ENCODE results near the gene ZC3H12D. TPM values are rescaled to one million over a fixed set of nuclear protein-coding genes. Genes with fewer than 3 reads are reported as not detected.

Gene ZC3H12D
- total and polyA plus RNA-seq, 2 of the 8 experiments (the other 6 are each of a cell fraction or from before 2014, with no cell fraction given): 0.05 to 0.07 TPM

DNA sequence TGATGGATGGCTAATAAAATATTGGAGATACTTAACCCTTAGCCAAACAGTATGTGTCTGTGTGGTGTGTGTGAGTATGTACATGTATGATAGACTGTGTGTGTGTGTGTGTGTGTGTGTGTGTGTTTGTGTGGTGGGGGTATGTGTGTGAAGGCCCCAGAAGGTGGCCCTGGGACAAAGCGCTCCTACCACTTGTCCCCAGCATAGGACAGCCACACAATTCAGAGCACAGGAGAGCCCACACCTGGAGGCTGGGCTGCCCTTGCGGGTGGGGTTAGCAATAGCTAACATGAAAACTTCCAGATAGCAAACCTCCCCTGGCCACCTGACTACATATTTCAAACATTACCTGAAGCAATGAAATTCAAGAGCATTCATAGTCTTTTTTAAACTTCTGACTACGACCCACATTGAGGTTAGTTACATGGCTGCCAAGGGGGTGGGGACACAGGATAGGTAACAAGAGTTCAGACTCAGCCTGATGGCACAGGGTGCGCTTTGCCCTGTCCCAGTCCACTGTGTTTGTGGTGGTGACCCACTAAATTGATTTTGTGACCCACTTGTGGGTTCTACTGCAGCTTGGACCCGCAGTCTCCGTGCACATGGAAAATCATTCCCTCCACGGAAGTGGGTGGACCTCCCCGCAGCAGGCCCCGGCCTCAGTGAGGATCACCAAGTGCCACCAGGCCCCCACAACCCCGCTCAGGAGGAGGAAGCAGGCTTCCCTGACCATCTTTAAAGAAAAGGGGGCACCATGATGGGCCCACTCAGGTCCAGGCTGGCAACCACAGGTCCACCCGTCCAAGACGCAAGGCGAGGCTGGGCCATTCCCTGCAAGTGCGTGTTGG lies 34.8 kb downstream of the ZC3H12D start:
- Histone ChIP-seq H3K4ac (replicated peaks; ENCODE audit: insufficient read length, low read depth, low read length) (no peak overlapping the region), H4K91ac (replicated peaks; ENCODE audit: insufficient read length, low read length) (no peak overlapping the region), H3K9ac (replicated peaks in 1 of 4; ENCODE audit: extremely low read depth in 1 of 4, low read depth in 3 of 4, low read length in 3 of 4) (no peak overlapping the region), H3K4me2 (ENCODE audit: insufficient read depth in 1 of 2, low read depth in 2 of 2, low read length in 2 of 2) (peak overlapping the region; percentile 73 to 96), H3K4me3 (ENCODE audit: extremely low read depth in 1 of 4, insufficient read depth in 2 of 4, low read depth in 3 of 4, low read length in 4 of 4) (peak overlapping the region; percentile 46 to 67 (median 50); a peak in 7 of 8 replicates), H3K23me2 (ENCODE audit: low read depth, low read length) (peaks cover 11% of the 10 kb centered on the region; the same call in 1 of the 2 replicates), H2BK5ac (ENCODE audit: low read depth, low read length) (no peak overlapping the region), H3K27me3 (replicated peaks in 1 of 4; ENCODE audit: control insufficient read depth in 3 of 4, extremely low read depth in 1 of 4, insufficient read depth in 3 of 4, low read length in 3 of 4) (peaks cover 16 to 32% (median 30%) of the 10 kb centered on the region in 4 experiments), H4K5ac (ENCODE audit: insufficient read length, low read depth, low read length) (no peak overlapping the region), H4K20me1 (replicated peaks in 1 of 2; ENCODE audit: control insufficient read depth in 1 of 2, insufficient read depth in 2 of 2, low read length in 2 of 2) (no peaks in the 10 kb centered on the region), H2BK15ac (ENCODE audit: low read length) (no peak overlapping the region), H3K9me3 (ENCODE audit: insufficient read depth in 2 of 2, low read depth in 1 of 2, low read length in 1 of 2) (no peaks in the 10 kb centered on the region), H2AK5ac (ENCODE audit: low read depth, low read length) (no peak overlapping the region), H3K79me1 (ENCODE audit: low read depth, low read length) (no peaks in the 10 kb centered on the region), H3K14ac (ENCODE audit: insufficient read length) (no peak overlapping the region), H3K27ac (ENCODE audit: low read depth, low read length) (no peak overlapping the region), H3K79me2 (ENCODE audit: control insufficient read depth in 1 of 2, insufficient read depth in 2 of 2, low read length in 2 of 2) (no peaks in the 10 kb centered on the region), H2AFZ (ENCODE audit: low read length) (no peak overlapping the region; the same call in 1 of the 2 replicates), H3K18ac (ENCODE audit: extremely low read depth, low read length) (no peak overlapping the region), H2BK20ac (ENCODE audit: low read length) (no peak overlapping the region), H3K23ac (ENCODE audit: insufficient read length) (no peak overlapping the region), H2BK12ac (ENCODE audit: low read depth, low read length) (peak overlapping the region; percentile 50; the same call in 1 of the 2 replicates), H4K8ac (ENCODE audit: extremely low read depth, insufficient read depth, low read length) (no peak overlapping the region), H3K56ac (replicated peaks; ENCODE audit: insufficient read length, low read depth, low read length) (no peak overlapping the region), H3K36me3 (ENCODE audit: control insufficient read depth in 2 of 4, insufficient read depth in 4 of 4, low read length in 3 of 4) (no peaks in the 10 kb centered on the region), H3K4me1 (replicated peaks in 1 of 4; ENCODE audit: control insufficient read depth in 3 of 4, insufficient read depth in 4 of 4, low read length in 3 of 4) (peaks cover 0 to 1% (median 0%) of the 10 kb centered on the region in 4 experiments; a peak in 2 of 7 replicates), H2BK120ac (replicated peaks; ENCODE audit: low read depth, low read length) (no peak overlapping the region)
- DNase-seq (ENCODE audit: low read depth in 1 of 2, low spot score in 2 of 2): no peak
- TF ChIP-seq TAF1 (IDR thresholded peaks at IDR 0.05; ENCODE audit: low read depth, low read length) (no peak), ZNF274 (IDR thresholded peaks at IDR 0.05; ENCODE audit: borderline replicate concordance, extremely low read depth, low read length) (no peak), NRF1 (IDR thresholded peaks at IDR 0.05; ENCODE audit: low read depth, low read length) (no peak), CREB1 (IDR thresholded peaks at IDR 0.05) (no peak), SIN3A (conservative IDR thresholded peaks at IDR 0.05 in 1 of 2, IDR thresholded peaks at IDR 0.05 in 1 of 2; ENCODE audit: low read depth in 1 of 2, low read length in 2 of 2) (no peak), BRCA1 (IDR thresholded peaks at IDR 0.05; ENCODE audit: low read depth, low read length) (no peak)
- no peak for FAIRE-seq
- WGBS, 2 experiments (ENCODE audit: extremely low coverage in 1 of 2, insufficient coverage in 1 of 2, insufficient read length in 1 of 2, insufficient replicate concordance in 2 of 2, low coverage in 1 of 2, low lambda C conversion rate in 2 of 2, missing lambda C conversion rate in 1 of 2): 86% methylated on average over 14 of the region's 14 CpGs; no CpG with 5 or more reads in 1 of the 2 experiments
- ChIA-PET CTCF (ENCODE audit: partially characterized antibody) (interaction anchor here (0.5 to 2.2 kb wide), 9 partner anchors 12 to 462 kb away, joined by 3 to 11 read pairs (median 3); no protein-coding TSS in a partner anchor), POLR2A (ENCODE audit: partially characterized antibody) (interaction anchor here (0.7 to 1.5 kb wide), 3 partner anchors 9 to 397 kb away, joined by 3 to 7 read pairs (median 3); no protein-coding TSS in a partner anchor)
